WI38 (cell line): ENCODE results near the gene MRFAP1L1.
"Not testable (repeated sequence)": the region's sequence is repeated elsewhere in the genome, so short reads cannot be mapped to it uniquely, and the experiment has no call there.

Experiments
- H3K4me3 ChIP-seq: 2 replicates; pipeline ENCODE4 v1.5.1; 2011; ENCODE audit warnings: low read depth, mild to moderate bottlenecking, control low read depth, low read length
- CTCF ChIP-seq: IDR thresholded peaks from 2 replicates; pipeline ENCODE4 v1.5.1; 2012; ENCODE audit warnings: low read depth, mild to moderate bottlenecking, control low read depth, low read length

Gene MRFAP1L1

GRCh38 chr4:6727081-6727942 lies 17.6 kb upstream of the MRFAP1L1 start:
- TF ChIP-seq CTCF: no peak
- H3K4me3 ChIP-seq: no peak overlapping the region

- H3K4me3 ChIP-seq: not testable (repeated sequence)
Measured at GRCh38 chr4:6725427-6725961, 15.8 kb upstream of the MRFAP1L1 start.

- no peak for TF ChIP-seq CTCF
- H3K4me3 ChIP-seq: no peak overlapping the region
Measured at GRCh38 chr4:6724421-6725111, 14.9 kb upstream of the MRFAP1L1 start.

GRCh38 chr4:6723851-6724250 lies 14.2 kb upstream of the MRFAP1L1 start:
- no peak overlapping the region for H3K4me3 ChIP-seq
- TF ChIP-seq CTCF: no peak

- H3K4me3 ChIP-seq: no peak overlapping the region
- no peak for TF ChIP-seq CTCF
Measured at GRCh38 chr4:6722891-6723290, 13.2 kb upstream of the MRFAP1L1 start.

GRCh38 chr4:6721121-6721520 lies 11.5 kb upstream of the MRFAP1L1 start:
- no peak for TF ChIP-seq CTCF
- H3K4me3 ChIP-seq: no peak overlapping the region

- peak; percentile 94 for TF ChIP-seq CTCF
- H3K4me3 ChIP-seq: no peak overlapping the region
Measured at GRCh38 chr4:6720202-6720699, 10.6 kb upstream of the MRFAP1L1 start.
